Measurements from ENCODE around the gene IGSF3.

GRCh38 chr1:116537040-116537831 is 130.3 kb downstream of the IGSF3 start:
- TF ChIP-seq CTCF (IDR thresholded peaks at IDR 0.05): no peak
- no peak for TF ChIP-seq EP300 (IDR thresholded peaks at IDR 0.05)
- TF ChIP-seq POLR2A (IDR thresholded peaks at IDR 0.05): no peak

Data from suprapubic skin (tissue), 3 donors.